HL-60/S4 treated with retinoic acid at 250 ng/mL for 4 days and 3 days (cell line): ENCODE measurements around the gene NUF2.

ENCODE experiments used
- in situ Hi-C: fragments of 300-500 bp; cut with MboI; formaldehyde crosslinking; loops from 2 replicates; pipeline ENCODE4 v1.7.0; 2022; ENCODE audit warnings: low sequenced_read_pairs

The NUF2 gene

GRCh38 chr1:163399001-163399400 is 77.2 kb downstream of the NUF2 start:
- in situ Hi-C loops: no loop called here

DNA sequence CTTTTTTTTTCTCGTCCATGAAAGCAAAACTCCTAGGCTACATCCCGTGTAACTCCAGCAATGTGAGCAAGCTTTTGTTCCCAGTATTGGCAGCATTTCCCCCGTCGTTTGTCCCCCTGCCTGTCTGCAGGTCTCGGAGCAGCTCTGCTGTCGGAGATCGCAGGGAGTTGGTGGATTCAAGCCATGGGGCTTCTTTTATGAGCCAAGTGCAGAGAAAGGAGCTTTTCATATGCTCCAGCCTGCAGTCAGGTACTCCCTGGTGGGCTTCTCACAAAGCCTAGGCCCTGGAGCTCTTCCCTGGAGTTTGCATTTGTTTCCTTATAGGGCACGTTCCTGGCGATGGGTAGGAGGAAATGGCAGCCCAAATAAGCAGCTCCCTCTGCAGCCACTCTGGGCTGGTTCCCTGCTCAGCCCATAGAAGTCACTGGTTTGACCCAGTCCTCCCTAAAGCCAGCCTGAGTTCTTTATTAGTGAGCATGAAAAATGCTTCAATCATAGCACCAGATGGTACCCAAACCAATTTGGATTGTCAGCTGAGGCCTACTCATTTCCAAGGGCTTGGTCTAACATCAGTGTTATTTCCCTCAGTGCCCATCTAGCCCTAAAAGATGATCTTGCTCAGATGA is 78.3 kb downstream of the NUF2 start:
- in situ Hi-C loops: no loop called here

DNA sequence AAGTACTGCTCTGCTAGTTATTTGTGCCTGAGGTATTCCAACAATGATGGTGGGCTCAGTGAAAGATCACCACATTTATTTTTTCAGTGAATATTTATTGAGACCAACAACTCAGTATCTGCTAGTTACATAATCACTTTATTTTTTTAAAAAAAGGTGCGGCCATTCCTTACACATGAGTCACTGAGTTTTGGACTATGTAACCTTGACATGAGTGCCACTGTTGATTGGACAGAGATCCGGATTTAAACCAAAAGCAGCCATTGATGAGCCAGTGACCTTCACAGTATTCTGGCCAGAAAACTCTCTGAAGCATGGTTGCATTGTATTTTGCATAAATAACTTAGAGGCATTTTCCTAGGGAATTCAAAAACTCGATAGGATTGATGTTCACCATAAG is 79.5 kb downstream of the NUF2 start:
- in situ Hi-C loops: no loop called here
